Activated CD4-positive, alpha-beta memory T cell treated with anti-CD3 and anti-CD28 coated beads for 36 hours (primary cell): ENCODE data around the gene B3GALT4. TPM values are rescaled to one million over a fixed set of nuclear protein-coding genes. Genes with fewer than 3 reads are reported as not detected.

Experiments used
- CTCF ChIA-PET: fragments of 350-600 bp; sonication (Branson Sonifier 250); formaldehyde crosslinking; loops from one replicate; lab custom pipeline; 2021; ENCODE audit warnings: antibody characterized with exemption, inconsistent platforms; lab: Charles Lee
- POLR2A ChIA-PET: fragments of 350-600 bp; sonication (Branson Sonifier 250); formaldehyde crosslinking; loops from one replicate; lab custom pipeline; 2021; ENCODE audit warnings: antibody characterized with exemption; lab: Charles Lee
- DNase-seq: peaks from one replicate; pipeline ENCODE4 v3.0.0-alpha.2; 2020
- H3K27ac Mint-ChIP-seq: one replicate; pipeline ENCODE4 v1.8.0; 2021; ENCODE audit warnings: mixed read lengths
- H3K27me3 Mint-ChIP-seq: one replicate; pipeline ENCODE4 v1.8.0; 2021; ENCODE audit warnings: mixed read lengths
- H3K36me3 Mint-ChIP-seq: one replicate; pipeline ENCODE4 v1.8.0; 2021; ENCODE audit warnings: mixed read lengths
- H3K4me1 Mint-ChIP-seq: one replicate; pipeline ENCODE4 v1.8.0; 2021; ENCODE audit warnings: low read depth, mixed read lengths
- H3K4me3 Mint-ChIP-seq: one replicate; pipeline ENCODE4 v1.8.0; 2021; ENCODE audit warnings: mild to moderate bottlenecking, mixed read lengths
- H3K9me3 Mint-ChIP-seq: one replicate; pipeline ENCODE4 v1.8.0; 2021; ENCODE audit warnings: mixed read lengths
- intact Hi-C: fragments of 100-400 bp; cut with micrococcal nuclease; formaldehyde crosslinking; loops from one replicate; pipeline ENCODE4 v1.15.1; 2023
- total RNA-seq, 2 experiments: library from RNA; stranded (reverse); gene quantifications; one replicate each; pipeline ENCODE4 v1.2.3, GENCODE V29; 2021

The B3GALT4 gene, protein sequence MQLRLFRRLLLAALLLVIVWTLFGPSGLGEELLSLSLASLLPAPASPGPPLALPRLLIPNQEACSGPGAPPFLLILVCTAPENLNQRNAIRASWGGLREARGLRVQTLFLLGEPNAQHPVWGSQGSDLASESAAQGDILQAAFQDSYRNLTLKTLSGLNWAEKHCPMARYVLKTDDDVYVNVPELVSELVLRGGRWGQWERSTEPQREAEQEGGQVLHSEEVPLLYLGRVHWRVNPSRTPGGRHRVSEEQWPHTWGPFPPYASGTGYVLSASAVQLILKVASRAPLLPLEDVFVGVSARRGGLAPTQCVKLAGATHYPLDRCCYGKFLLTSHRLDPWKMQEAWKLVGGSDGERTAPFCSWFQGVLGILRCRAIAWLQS
- 1 to 10 TPM; 5.9 to 6.7 TPM for total RNA-seq

DNA sequence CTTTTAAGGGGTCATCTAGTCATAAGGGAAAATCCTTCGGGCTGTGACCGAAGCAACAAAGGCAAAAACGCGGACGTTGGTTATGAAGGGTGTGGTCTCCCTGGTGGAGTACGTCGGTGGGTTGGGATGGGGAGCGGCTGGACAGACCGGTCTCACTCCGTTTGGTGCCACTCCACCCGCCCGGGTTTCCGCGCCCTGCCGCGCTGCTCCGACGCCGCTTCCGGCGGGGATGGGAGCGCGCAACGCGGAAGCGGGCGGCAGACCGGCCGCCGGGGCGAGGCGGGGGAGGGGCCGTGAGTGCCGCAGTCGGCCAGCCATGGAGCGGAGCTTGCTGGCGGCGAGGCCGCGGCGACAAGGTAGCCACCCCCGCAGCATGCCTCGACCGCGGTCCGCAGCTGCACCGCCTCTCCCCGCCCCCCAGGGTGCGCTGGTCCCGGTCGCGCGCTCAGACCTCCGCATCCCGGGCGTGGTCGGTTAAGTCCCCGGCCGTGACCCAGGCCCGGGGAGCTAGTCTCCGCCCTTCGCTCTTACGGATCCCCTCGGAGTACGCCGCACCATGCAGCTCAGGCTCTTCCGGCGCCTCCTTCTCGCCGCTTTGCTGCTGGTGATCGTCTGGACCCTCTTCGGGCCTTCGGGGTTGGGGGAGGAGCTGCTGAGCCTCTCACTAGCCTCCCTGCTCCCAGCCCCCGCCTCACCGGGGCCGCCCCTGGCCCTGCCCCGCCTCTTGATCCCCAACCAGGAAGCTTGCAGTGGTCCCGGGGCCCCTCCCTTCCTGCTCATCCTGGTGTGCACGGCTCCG lies at the start of gene B3GALT4:
Gene B3GALT4, plus strand, starts transcription at position 260 of the 799 bp plus-strand sequence. Its CDS starts 297 bp downstream, at position 557.
- peak within 1 kb of the TSS; percentile 94 for H3K4me3 Mint-ChIP-seq
- CTCF ChIA-PET = interaction anchor here (0.6 to 3.4 kb wide), 17 partner anchors 12 to 1084 kb away, joined by 3 to 37 read pairs (median 5); partner anchors contain the start of genes PFDN6, RGL2, WDR46 and ZBTB22
- no peaks in the 10 kb centered on the region for H3K27me3 Mint-ChIP-seq
- peak within 1 kb of the TSS; percentile 92 for H3K27ac Mint-ChIP-seq
- peaks cover 37% of the 10 kb centered on the region for H3K4me1 Mint-ChIP-seq
- POLR2A ChIA-PET = interaction anchor here (0.5 to 4.9 kb wide), 18 partner anchors 10 to 306 kb away, joined by 3 to 40 read pairs (median 5); partner anchors contain the start of genes BAK1, HSD17B8, PFDN6 and RGL2
- peaks cover 50% of the 10 kb centered on the region for H3K36me3 Mint-ChIP-seq
- peak; percentile 85 for DNase-seq
- intact Hi-C loops = loop anchor here (1.0 to 10.0 kb wide), 3 partner anchors 12 to 298 kb away; partner anchors contain the start of genes PFDN6 and WDR46
- H3K9me3 Mint-ChIP-seq = no peaks in the 10 kb centered on the region

DNA sequence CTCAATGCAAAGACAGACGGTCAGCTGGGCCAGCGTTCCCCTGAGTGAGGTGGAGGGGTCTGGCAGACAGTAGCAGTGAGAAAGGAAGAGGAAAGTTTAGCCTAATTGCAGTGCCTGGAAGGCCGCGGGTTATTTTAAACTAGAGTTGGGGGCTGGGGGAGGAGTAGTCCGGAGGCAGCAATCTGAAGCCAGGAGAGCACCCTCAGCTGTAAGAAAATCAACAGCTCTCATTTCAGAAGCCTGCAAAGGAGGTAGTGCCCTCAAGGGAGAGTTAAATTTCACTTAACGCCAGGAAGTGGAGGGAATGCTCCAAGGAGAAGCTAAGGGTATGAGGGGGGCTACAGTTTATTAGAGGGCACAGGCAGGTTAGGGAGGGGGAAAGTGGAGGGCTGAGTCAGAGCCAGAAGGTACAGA lies 41.7 kb upstream of the B3GALT4 start:
- Mint-ChIP-seq H3K36me3 (no peaks in the 10 kb centered on the region), H3K27me3 (peaks cover 23% of the 10 kb centered on the region), H3K27ac (no peak overlapping the region), H3K4me3 (no peak overlapping the region), H3K9me3 (no peaks in the 10 kb centered on the region), H3K4me1 (no peaks in the 10 kb centered on the region)
- intact Hi-C loops = no loop called here
- POLR2A ChIA-PET = no interaction called here
- CTCF ChIA-PET = interaction anchor here (1.9 kb wide), 1 partner anchor 13 kb away, joined by 6 read pairs; no protein-coding TSS in a partner anchor
- no peak for DNase-seq

DNA sequence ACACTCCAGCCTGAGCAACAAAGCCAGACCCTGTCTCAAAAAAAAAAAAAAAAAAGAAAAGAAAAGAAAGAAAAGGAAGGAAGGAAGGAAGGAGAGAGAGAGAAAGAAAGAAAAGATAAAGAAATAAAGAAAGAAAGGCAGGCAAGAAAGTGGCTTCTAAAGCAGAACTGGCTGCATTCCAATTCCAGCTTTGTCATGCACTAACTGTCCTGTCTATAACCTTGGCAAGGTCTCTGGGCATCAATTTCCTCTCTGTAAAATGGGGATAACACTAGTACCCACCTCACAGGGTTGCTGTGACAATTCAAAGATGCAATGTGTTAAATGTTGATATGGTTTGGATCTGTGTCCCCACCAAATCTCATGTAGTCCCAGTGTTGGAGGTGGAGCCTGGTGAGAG lies 40.6 kb upstream of the B3GALT4 start:
- Mint-ChIP-seq H3K9me3 (no peaks in the 10 kb centered on the region), H3K27me3 (peaks cover 23% of the 10 kb centered on the region), H3K36me3 (no peaks in the 10 kb centered on the region), H3K4me3 (no peak overlapping the region), H3K27ac (no peak overlapping the region), H3K4me1 (no peaks in the 10 kb centered on the region)
- DNase-seq = no peak
- ChIA-PET POLR2A (no interaction called here), CTCF (interaction anchor here (1.9 kb wide), 1 partner anchor 12 kb away, joined by 6 read pairs; no protein-coding TSS in a partner anchor)
- intact Hi-C loops = no loop called here

DNA sequence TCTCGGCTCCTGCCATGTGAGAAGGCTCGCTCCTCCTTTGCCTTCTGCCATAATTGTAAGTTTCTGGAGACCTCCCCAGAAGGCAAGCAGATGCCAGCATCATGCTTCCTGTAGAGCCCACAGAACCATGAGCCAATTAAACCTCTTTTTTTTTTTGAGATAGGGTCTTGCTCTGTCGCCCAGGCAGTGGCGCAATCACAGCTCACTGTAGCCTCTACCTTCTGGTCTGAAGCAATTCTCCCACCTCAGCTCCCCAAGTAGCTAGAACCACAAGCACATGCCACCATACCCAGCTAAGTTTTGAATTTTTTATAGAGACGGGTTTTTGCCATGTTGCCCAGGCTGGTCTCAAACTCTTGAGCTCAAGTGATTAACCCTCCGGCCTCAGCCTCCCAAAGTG lies 40.1 kb upstream of the B3GALT4 start:
- Mint-ChIP-seq H3K4me3 (no peak overlapping the region), H3K36me3 (no peaks in the 10 kb centered on the region), H3K27me3 (peaks cover 20% of the 10 kb centered on the region), H3K27ac (no peak overlapping the region), H3K9me3 (no peaks in the 10 kb centered on the region), H3K4me1 (peaks cover 3% of the 10 kb centered on the region)
- CTCF ChIA-PET = interaction anchor here (1.9 kb wide), 1 partner anchor 12 kb away, joined by 6 read pairs; no protein-coding TSS in a partner anchor
- DNase-seq = no peak
- intact Hi-C loops = no loop called here
- POLR2A ChIA-PET = no interaction called here

DNA sequence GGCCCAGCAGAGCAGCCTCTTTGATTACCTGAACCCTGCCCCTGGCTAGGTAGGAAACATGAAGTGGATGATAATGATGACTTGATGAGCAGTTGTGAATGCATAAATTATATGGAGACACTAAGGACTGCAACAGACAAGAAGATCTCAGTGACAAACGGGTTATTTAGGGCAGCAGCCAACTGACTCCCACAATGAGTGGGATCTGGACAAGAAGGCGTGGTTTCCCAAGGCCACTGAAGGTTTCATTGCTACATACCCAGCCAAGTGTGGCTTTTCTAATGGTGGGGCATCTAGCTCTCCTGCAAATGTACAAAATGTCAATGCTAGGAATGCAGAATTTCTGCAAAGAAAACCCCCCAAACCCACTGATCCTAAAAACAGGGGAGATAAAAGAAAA lies 39.2 kb upstream of the B3GALT4 start:
- Mint-ChIP-seq H3K4me1 (peaks cover 9% of the 10 kb centered on the region), H3K4me3 (no peak overlapping the region), H3K9me3 (no peaks in the 10 kb centered on the region), H3K27me3 (peaks cover 18% of the 10 kb centered on the region), H3K36me3 (no peaks in the 10 kb centered on the region), H3K27ac (no peak overlapping the region)
- POLR2A ChIA-PET = no interaction called here
- intact Hi-C loops = no loop called here
- no peak for DNase-seq
- CTCF ChIA-PET = interaction anchor here (0.6 kb wide), 1 partner anchor 113 kb away, joined by 3 read pairs; no protein-coding TSS in a partner anchor

DNA sequence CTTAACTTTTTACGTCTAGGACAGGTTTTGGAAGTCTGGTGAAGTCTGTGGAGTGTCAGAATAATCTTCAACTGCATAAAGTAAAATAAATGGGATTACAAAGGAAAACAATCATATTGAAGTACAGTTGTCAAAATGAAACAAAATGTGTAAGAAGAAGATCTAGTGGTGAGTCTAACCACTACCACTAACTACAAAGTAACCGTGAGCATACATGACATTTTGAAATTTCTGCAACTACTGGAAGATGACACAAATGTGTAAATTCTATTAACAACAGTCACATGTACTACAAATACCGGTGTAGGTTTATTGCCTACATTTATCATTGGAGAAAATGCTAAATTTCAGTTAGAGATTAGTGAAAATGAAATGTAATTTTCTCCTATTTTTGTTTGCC lies 35.0 kb upstream of the B3GALT4 start:
- Mint-ChIP-seq H3K27me3 (peaks cover 7% of the 10 kb centered on the region), H3K9me3 (no peaks in the 10 kb centered on the region), H3K36me3 (no peaks in the 10 kb centered on the region), H3K27ac (peak overlapping the region; percentile 1), H3K4me3 (no peak overlapping the region), H3K4me1 (peaks cover 9% of the 10 kb centered on the region)
- ChIA-PET POLR2A (no interaction called here), CTCF (interaction anchor here (1.7 kb wide), 1 partner anchor 81 kb away, joined by 5 read pairs; no protein-coding TSS in a partner anchor)
- DNase-seq = no peak
- intact Hi-C loops = loop anchor here (1.0 kb wide), 1 partner anchor 37 kb away; no protein-coding TSS in a partner anchor

DNA sequence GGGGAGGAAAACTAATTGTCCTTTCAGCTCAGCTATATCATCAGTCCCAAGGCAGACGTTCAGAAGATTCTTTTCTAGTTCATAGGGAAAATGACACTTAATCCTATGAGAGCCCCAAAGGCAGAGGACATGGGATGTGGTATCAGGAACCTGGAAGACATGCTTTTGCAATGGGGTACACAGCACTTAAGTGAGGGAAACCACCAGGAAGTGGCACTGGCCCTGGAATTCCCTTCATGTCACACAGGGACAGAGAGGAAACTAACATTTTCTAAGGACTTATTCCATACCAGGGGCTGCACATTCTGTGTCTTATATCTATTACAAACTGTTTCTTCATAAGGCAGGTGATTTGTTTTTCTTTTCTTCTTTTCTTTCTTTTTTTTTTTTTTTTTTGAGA lies 33.4 kb upstream of the B3GALT4 start:
- peaks cover 14% of the 10 kb centered on the region for H3K4me1 Mint-ChIP-seq
- H3K27me3 Mint-ChIP-seq = peaks cover 7% of the 10 kb centered on the region
- intact Hi-C loops = no loop called here
- no peaks in the 10 kb centered on the region for H3K9me3 Mint-ChIP-seq
- CTCF ChIA-PET = no interaction called here
- DNase-seq = no peak
- no peaks in the 10 kb centered on the region for H3K36me3 Mint-ChIP-seq
- POLR2A ChIA-PET = interaction anchor here (0.7 kb wide), 1 partner anchor 46 kb away, joined by 4 read pairs; no protein-coding TSS in a partner anchor
- no peak overlapping the region for H3K27ac Mint-ChIP-seq
- no peak overlapping the region for H3K4me3 Mint-ChIP-seq

DNA sequence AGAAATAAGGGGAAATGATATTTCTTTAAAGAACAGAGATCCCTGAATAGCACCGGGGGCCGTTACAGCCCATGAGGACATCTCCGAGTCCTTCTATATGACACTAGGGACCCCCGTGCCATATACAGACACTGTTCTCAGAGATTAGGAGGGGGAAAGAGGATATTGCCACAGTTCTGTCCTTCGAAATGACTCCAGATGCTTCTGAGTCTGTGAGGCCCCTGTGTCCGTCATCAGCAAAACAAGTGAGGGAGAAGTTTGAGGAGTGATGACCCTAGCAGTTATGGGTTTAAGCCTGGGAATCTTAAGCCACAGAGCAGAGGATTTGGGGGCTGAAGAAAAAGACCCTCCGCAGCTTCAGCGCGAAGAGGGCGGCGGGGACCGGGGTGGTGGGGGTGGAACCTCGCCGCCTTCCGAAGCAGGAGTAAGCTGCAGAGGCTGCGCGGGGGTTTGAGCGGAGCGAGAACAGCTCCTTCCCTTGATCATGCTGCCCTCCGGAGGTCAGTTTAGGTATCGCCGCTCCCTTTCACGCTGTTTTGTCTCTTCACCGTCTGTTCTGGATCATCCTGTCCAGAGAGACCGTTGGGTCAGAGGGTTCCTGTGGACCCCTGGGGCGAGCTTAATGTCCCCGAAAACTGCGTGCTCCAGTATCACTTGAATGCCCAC lies 28.8 kb upstream of the B3GALT4 start:
- peak overlapping the region; percentile 90 for H3K27ac Mint-ChIP-seq
- ChIA-PET POLR2A (interaction anchor here (0.7 to 3.2 kb wide), 9 partner anchors 23 to 353 kb away, joined by 3 to 13 read pairs (median 6); partner anchors contain the start of genes B3GALT4, HSD17B8, RING1 and RPS18), CTCF (interaction anchor here (0.6 to 8.1 kb wide), 43 partner anchors 9 to 378 kb away, joined by 3 to 101 read pairs (median 5); partner anchors contain the start of genes B3GALT4, HLA-DMB, HSD17B8 and RGL2)
- no peaks in the 10 kb centered on the region for H3K9me3 Mint-ChIP-seq
- peaks cover 28% of the 10 kb centered on the region for H3K36me3 Mint-ChIP-seq
- intact Hi-C loops = loop anchor here (1.0 to 2.0 kb wide), 2 partner anchors 87 to 233 kb away; no protein-coding TSS in a partner anchor
- peaks cover 43% of the 10 kb centered on the region for H3K4me1 Mint-ChIP-seq
- H3K4me3 Mint-ChIP-seq = peak overlapping the region; percentile 88
- H3K27me3 Mint-ChIP-seq = peaks cover 3% of the 10 kb centered on the region
- peak; percentile 94 for DNase-seq

DNA sequence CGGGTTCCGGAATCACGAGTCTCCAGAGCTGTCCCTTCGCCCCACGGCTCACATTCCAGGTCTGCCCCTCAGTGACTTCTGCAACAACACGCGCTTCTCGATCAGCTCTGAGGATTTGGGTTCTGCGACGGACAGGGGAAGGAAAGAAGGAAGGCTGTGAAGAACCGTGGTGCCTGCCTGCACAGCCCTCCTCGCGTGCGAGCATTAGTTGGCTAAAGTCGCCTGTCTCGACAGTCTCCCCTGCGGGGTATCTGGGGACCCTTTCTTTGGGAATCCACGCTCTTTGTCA lies 28.3 kb upstream of the B3GALT4 start:
- Mint-ChIP-seq H3K27me3 (peaks cover 3% of the 10 kb centered on the region), H3K9me3 (no peaks in the 10 kb centered on the region), H3K27ac (peak overlapping the region; percentile 90), H3K4me3 (peak overlapping the region; percentile 88), H3K4me1 (peaks cover 43% of the 10 kb centered on the region), H3K36me3 (peaks cover 28% of the 10 kb centered on the region)
- DNase-seq = no peak
- ChIA-PET POLR2A (interaction anchor here (1.0 to 3.2 kb wide), 8 partner anchors 23 to 354 kb away, joined by 3 to 13 read pairs (median 6); partner anchors contain the start of genes B3GALT4, RING1, RPS18 and VPS52), CTCF (interaction anchor here (0.6 to 8.1 kb wide), 42 partner anchors 9 to 378 kb away, joined by 3 to 101 read pairs (median 5); partner anchors contain the start of genes B3GALT4, HLA-DMB, HLA-DPB1 and HSD17B8)
- intact Hi-C loops = loop anchor here (1.0 to 2.0 kb wide), 2 partner anchors 87 to 234 kb away; no protein-coding TSS in a partner anchor

DNA sequence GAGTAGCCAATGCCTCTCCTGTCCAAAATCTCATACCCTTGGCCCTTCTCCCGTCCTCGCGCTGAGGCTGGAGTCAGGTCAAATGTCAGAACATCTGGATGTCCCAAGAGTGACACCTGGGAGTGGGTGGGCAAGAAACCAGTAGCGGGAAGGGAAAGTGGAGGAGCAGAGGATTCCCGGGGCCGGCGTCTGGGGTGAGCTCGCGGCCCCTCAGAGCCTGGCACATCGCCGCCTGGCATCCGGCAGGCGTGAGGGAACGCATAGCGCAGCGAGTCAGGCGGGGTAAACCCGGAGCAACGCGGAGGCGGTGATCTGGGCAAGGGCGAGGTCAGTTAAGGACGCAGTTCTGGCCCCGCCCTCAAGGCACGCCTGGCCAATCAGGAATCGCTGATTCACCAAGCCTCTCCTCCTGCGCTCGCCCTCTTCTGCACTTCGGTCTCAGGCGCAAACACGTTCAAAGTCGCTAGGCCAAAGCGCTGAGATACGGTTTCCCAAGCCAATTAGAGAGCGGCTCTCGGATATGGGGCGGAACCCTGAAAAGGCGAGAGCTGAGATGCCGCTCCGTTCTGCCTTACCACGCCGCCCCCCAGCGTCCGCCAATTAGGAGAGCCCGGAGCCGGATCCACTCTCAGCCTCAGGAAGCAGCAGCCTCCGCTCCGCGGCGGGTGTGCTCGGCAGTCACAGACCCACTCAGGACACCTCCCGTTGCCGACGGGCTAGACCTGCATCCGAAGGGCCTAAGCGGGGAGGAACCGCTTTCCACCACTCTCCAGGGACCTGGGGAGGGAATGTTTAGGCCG lies 27.8 kb upstream of the B3GALT4 start:
- CTCF ChIA-PET = interaction anchor here (0.6 to 8.1 kb wide), 43 partner anchors 8 to 315 kb away, joined by 3 to 101 read pairs (median 4); partner anchors contain the start of genes B3GALT4, HLA-DMB, HLA-DPB1 and RGL2

More for the DNA sequence above, 27.8 kb upstream of the B3GALT4 start:
- intact Hi-C loops = loop anchor here (1.0 to 2.0 kb wide), 9 partner anchors 22 to 234 kb away; partner anchors contain the start of genes KIFC1, PFDN6, RXRB and SLC39A7
- peaks cover 28% of the 10 kb centered on the region for H3K36me3 Mint-ChIP-seq
- POLR2A ChIA-PET = interaction anchor here (0.7 to 3.2 kb wide), 12 partner anchors 12 to 354 kb away, joined by 3 to 13 read pairs (median 6); partner anchors contain the start of genes B3GALT4, HSD17B8, RING1 and RPS18
- peaks cover 43% of the 10 kb centered on the region for H3K4me1 Mint-ChIP-seq
- peak overlapping the region; percentile 90 for H3K27ac Mint-ChIP-seq
- H3K4me3 Mint-ChIP-seq = peak overlapping the region; percentile 88
- H3K9me3 Mint-ChIP-seq = no peaks in the 10 kb centered on the region
- peak; percentile 99 for DNase-seq
- H3K27me3 Mint-ChIP-seq = peaks cover 3% of the 10 kb centered on the region
